Peyer's patch (tissue), 4 donors: ENCODE data around the gene SPG11.

Source experiments
- POLR2A ChIP-seq, 2 donors: fragments of 450-650 bp; IDR thresholded peaks; one replicate each; pipeline ENCODE4 v1.5.1; 2017; ENCODE audit warnings: antibody characterized with exemption in 2 of 2, mild to moderate bottlenecking in 2 of 2, moderate library complexity in 2 of 2
- TF ChIP-seq, protein P1 (sequence below), 6 experiments: fragments of 450-650 bp in 4 of 6; fragments of 200-600 bp in 2 of 6; sonication (generic) in 1 of 6; IDR thresholded peaks; one replicate each; pipeline ENCODE4 v1.5.1; 2017 to 2019; ENCODE audit warnings: antibody characterized with exemption in 6 of 6, mild to moderate bottlenecking in 3 of 6, moderate library complexity in 1 of 6

- TF ChIP-seq, protein P1, sequence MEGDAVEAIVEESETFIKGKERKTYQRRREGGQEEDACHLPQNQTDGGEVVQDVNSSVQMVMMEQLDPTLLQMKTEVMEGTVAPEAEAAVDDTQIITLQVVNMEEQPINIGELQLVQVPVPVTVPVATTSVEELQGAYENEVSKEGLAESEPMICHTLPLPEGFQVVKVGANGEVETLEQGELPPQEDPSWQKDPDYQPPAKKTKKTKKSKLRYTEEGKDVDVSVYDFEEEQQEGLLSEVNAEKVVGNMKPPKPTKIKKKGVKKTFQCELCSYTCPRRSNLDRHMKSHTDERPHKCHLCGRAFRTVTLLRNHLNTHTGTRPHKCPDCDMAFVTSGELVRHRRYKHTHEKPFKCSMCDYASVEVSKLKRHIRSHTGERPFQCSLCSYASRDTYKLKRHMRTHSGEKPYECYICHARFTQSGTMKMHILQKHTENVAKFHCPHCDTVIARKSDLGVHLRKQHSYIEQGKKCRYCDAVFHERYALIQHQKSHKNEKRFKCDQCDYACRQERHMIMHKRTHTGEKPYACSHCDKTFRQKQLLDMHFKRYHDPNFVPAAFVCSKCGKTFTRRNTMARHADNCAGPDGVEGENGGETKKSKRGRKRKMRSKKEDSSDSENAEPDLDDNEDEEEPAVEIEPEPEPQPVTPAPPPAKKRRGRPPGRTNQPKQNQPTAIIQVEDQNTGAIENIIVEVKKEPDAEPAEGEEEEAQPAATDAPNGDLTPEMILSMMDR (IDR thresholded peaks at IDR 0.05): no peak
- TF ChIP-seq POLR2A (IDR thresholded peaks at IDR 0.05): no peak
Measured at GRCh38 chr15:44646460-44646859, 17.0 kb downstream of the SPG11 start.
